ES-I3 (cell line): ENCODE measurements around the gene BTNL8.

Experiments
- H3K36me3 ChIP-seq: 2 replicates; pipeline ENCODE4 v1.6.1; 2013; ENCODE audit warnings: mild to moderate bottlenecking, low read length, control low read depth, moderate library complexity; ENCODE audit not compliant: insufficient read depth
- H3K4me1 ChIP-seq: 2 replicates; pipeline ENCODE4 v1.6.1; 2013; ENCODE audit warnings: mild to moderate bottlenecking, control low read depth, low read length; ENCODE audit not compliant: insufficient read depth
- H3K9ac ChIP-seq: 2 replicates; pipeline ENCODE4 v1.6.1; 2013; ENCODE audit warnings: low read depth, mild to moderate bottlenecking, low read length, moderate library complexity
- H3K9me3 ChIP-seq: 2 replicates; pipeline ENCODE4 v1.6.1; 2013; ENCODE audit warnings: mild to moderate bottlenecking, low read length, moderate library complexity; ENCODE audit not compliant: control insufficient read depth, insufficient read depth

The BTNL8 gene

GRCh38 chr5:180969406-180969805 lies 70.4 kb downstream of the BTNL8 start:
- Histone ChIP-seq H3K9me3 (no peaks in the 10 kb centered on the region), H3K9ac (no peak overlapping the region), H3K36me3 (no peaks in the 10 kb centered on the region), H3K4me1 (no peaks in the 10 kb centered on the region)

GRCh38 chr5:180970336-180970735 lies 71.4 kb downstream of the BTNL8 start:
- H3K36me3 ChIP-seq: no peaks in the 10 kb centered on the region
- H3K9me3 ChIP-seq: no peaks in the 10 kb centered on the region
- no peak overlapping the region for H3K9ac ChIP-seq
- H3K4me1 ChIP-seq: no peaks in the 10 kb centered on the region

DNA sequence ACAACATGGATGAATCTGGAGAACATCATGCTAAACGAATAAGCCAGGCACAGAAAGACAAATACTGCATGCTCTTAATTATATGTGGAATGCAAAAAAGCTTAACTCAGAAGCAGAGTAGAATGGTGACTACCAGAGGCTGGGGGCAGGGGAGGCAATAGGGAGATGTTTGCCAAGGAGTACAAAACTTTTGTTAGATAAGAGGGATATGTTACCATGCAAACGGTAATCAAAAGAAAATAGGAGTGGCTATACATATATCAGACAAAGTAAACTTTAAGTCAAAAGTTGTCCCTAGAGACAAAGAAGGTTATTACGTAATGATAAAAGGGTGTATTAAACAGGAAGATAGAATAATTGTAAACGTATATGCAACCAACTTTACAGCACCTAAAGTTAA lies 71.9 kb downstream of the BTNL8 start:
- H3K9ac ChIP-seq: no peak overlapping the region
- no peaks in the 10 kb centered on the region for H3K9me3 ChIP-seq
- no peaks in the 10 kb centered on the region for H3K36me3 ChIP-seq
- H3K4me1 ChIP-seq: no peaks in the 10 kb centered on the region

DNA sequence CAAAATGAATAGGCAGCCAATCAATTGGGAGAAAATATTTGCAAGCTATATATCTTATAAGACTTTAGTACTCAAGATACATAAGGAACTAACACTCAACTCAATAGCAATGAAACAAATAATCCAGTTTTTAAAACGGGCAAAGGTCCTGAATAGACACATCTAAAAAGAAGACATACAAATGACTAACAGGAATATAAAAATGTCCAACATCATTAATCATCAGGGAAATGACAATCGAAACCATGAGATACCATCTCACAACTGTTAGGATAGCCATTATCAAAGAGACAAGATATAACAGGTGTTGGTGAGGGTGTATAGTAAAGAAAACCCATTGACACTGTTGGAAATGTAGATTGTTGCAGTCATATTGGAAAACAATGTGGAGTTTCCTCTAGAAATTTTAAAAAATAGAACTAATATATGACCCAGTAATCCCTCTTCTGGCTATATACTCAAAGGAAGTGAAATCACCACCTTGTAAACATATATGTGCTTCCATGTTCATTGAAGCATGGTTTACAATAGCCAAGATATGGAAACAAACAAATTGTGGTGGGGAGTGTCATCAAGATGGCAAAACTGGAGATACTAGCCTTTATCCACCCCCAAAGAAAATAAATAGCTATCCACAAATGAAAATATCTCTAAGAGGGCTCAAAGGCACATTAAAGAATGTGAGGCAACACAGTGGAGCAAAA lies 75.8 kb downstream of the BTNL8 start:
- H3K9ac ChIP-seq: no peak overlapping the region
- no peaks in the 10 kb centered on the region for H3K4me1 ChIP-seq
- no peaks in the 10 kb centered on the region for H3K36me3 ChIP-seq
- H3K9me3 ChIP-seq: no peaks in the 10 kb centered on the region

GRCh38 chr5:180975338-180975737 lies 76.4 kb downstream of the BTNL8 start:
- Histone ChIP-seq H3K9ac (no peak overlapping the region), H3K9me3 (no peaks in the 10 kb centered on the region), H3K36me3 (no peaks in the 10 kb centered on the region), H3K4me1 (no peaks in the 10 kb centered on the region)

DNA sequence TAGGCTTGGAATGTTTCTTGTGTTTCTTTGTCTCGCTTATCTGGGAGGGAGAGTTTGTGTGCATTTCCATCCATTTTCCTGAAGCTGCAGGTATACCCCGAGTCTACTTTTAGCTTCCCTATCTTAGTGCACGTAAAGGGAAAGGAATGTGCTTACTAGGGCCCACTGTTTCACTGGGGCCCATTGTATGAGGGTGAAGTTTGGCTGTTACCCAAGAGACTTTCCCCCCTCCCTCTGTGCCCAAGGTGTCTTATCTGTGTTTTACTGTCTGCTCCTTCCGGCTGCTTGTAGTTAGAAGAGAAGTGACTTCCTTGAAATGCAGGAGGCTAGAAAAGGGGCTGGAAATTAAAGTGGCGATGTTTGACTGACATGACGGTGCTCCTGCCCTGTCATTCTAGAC lies 77.6 kb downstream of the BTNL8 start:
- no peaks in the 10 kb centered on the region for H3K9me3 ChIP-seq
- H3K36me3 ChIP-seq: no peaks in the 10 kb centered on the region
- no peaks in the 10 kb centered on the region for H3K4me1 ChIP-seq
- H3K9ac ChIP-seq: no peak overlapping the region

GRCh38 chr5:180977852-180978251 lies 78.9 kb downstream of the BTNL8 start:
- H3K9me3 ChIP-seq: no peaks in the 10 kb centered on the region
- no peaks in the 10 kb centered on the region for H3K36me3 ChIP-seq
- no peaks in the 10 kb centered on the region for H3K4me1 ChIP-seq
- H3K9ac ChIP-seq: no peak overlapping the region

GRCh38 chr5:180982008-180982741 lies 83.2 kb downstream of the BTNL8 start:
- Histone ChIP-seq H3K9me3 (no peaks in the 10 kb centered on the region), H3K9ac (no peak overlapping the region; the same call in 1 of the 2 replicates), H3K4me1 (no peaks in the 10 kb centered on the region), H3K36me3 (no peaks in the 10 kb centered on the region)

- no peak overlapping the region for H3K9ac ChIP-seq
- H3K4me1 ChIP-seq: no peaks in the 10 kb centered on the region
- H3K9me3 ChIP-seq: no peaks in the 10 kb centered on the region
- H3K36me3 ChIP-seq: no peaks in the 10 kb centered on the region
Measured at GRCh38 chr5:180988016-180988415, 89.1 kb downstream of the BTNL8 start.

- H3K9ac ChIP-seq: no peak within 1 kb of the TSS
- H3K9me3 ChIP-seq: no peaks in the 10 kb centered on the region
- H3K4me1 ChIP-seq: no peaks in the 10 kb centered on the region
- H3K36me3 ChIP-seq: no peaks in the 10 kb centered on the region
Measured at GRCh38 chr5:180988592-180988991, 89.6 kb downstream of the BTNL8 start, which contains the start of gene BTNL3. TSS of gene BTNL3 (plus strand) at chr5:180988846. CDS start at chr5:180989029, 183 bp downstream.

DNA sequence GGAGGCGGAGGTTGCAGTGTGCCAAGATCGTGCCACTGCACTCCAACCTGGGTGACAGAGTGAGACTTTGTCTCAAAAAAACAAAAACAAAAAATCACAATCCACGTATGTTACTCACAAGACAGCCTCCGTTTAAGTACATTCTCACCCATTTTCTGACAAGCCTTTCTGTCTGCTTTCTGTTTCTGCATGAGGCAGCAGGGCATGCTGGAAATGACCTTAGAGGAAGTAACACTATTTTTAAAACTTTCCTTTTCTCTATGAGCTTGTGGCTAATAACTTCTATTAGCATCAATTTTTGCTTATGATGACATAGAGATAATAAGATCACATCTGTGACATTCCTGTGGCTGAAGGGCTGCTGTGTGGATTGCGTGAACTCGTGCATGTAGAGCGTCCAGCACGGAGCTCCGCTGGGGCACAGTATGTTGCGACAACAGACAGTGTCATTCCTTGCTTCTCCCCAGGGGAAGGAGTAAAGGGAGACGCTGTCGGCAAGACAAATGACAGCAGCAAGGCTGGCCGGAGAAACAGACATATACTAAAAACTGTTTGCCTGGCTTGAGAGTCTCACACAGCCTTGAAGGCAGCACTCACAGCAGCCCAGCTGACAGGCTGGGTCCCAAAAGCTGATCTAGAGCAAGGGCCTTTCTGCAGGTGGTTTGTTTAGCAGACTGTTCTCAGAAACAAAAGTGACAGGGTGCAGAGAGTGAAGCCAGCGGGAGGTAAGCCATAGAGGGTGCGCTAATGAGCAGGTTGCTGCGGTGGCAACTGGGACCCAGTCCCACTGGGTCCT lies 91.3 kb downstream of the BTNL8 start:
- no peak overlapping the region for H3K9ac ChIP-seq
- no peaks in the 10 kb centered on the region for H3K4me1 ChIP-seq
- no peaks in the 10 kb centered on the region for H3K36me3 ChIP-seq
- H3K9me3 ChIP-seq: no peaks in the 10 kb centered on the region

DNA sequence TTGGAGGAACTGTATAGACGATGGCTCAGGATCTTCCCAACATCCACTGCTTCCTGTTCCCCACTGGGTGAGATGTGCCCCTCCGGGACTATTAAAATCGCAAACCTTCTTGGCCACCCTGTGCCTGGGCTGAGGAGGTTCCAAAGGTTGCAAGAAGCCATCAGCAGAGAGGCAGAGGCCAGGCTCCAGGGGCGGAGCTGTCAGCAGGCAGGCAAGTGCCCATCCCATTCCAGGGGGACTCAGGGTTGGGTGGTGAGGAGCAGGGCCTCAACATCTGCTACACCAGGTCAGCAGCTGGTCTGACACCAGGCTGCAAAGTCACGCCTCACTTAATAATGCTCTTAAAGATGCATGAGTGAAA lies 91.9 kb downstream of the BTNL8 start:
- Histone ChIP-seq H3K4me1 (no peaks in the 10 kb centered on the region), H3K36me3 (no peaks in the 10 kb centered on the region), H3K9me3 (no peaks in the 10 kb centered on the region), H3K9ac (no peak overlapping the region)
